Endothelial cell (in vitro differentiated cells): ENCODE results near the gene OR52N5. TPM values are rescaled to one million over a fixed set of nuclear protein-coding genes. Genes with fewer than 3 reads are reported as not detected.

Experiments
- DNase-seq: peaks from one replicate; pipeline ENCODE4 v3.0.0; 2021; ENCODE audit warnings: low spot score
- H3K27ac Mint-ChIP-seq: one replicate; pipeline ENCODE4 v1.8.0; 2021; ENCODE audit warnings: mixed read lengths, inconsistent platforms; ENCODE audit not compliant: unreplicated experiment
- H3K27me3 Mint-ChIP-seq: one replicate; pipeline ENCODE4 v1.8.0; 2021; ENCODE audit warnings: mild to moderate bottlenecking, moderate library complexity, mixed read lengths, inconsistent platforms; ENCODE audit not compliant: unreplicated experiment
- H3K36me3 Mint-ChIP-seq: one replicate; pipeline ENCODE4 v1.8.0; 2021; ENCODE audit warnings: mild to moderate bottlenecking, low read depth, mixed read lengths, inconsistent platforms; ENCODE audit not compliant: unreplicated experiment
- H3K4me1 Mint-ChIP-seq: one replicate; pipeline ENCODE4 v1.8.0; 2021; ENCODE audit warnings: mild to moderate bottlenecking, mixed read lengths, inconsistent platforms; ENCODE audit not compliant: unreplicated experiment
- H3K4me3 Mint-ChIP-seq: one replicate; pipeline ENCODE4 v1.8.0; 2021; ENCODE audit warnings: mild to moderate bottlenecking, mixed read lengths, inconsistent platforms; ENCODE audit not compliant: unreplicated experiment
- H3K9me3 Mint-ChIP-seq: one replicate; pipeline ENCODE4 v1.8.0; 2021; ENCODE audit warnings: mixed read lengths, inconsistent platforms; ENCODE audit not compliant: unreplicated experiment
- total RNA-seq: library from RNA; stranded (reverse); fragmentation: NEBNext Ultra II Directional; extraction: Animal tissue kit (Norgen Biotek cat#: 25700); gene quantifications from one replicate; pipeline ENCODE4 v1.2.1, GENCODE V29; 2021; ENCODE audit not compliant: unreplicated experiment
- TF ChIP-seq, protein P1 (sequence below): fragments of 200-600 bp; sonication (generic); IDR thresholded peaks from one replicate; pipeline ENCODE4 v1.5.0; 2021; ENCODE audit warnings: antibody characterized with exemption; ENCODE audit not compliant: unreplicated experiment

Gene OR52N5
- total RNA-seq, 1 donor from 2014 or later: 6.8 TPM

DNA sequence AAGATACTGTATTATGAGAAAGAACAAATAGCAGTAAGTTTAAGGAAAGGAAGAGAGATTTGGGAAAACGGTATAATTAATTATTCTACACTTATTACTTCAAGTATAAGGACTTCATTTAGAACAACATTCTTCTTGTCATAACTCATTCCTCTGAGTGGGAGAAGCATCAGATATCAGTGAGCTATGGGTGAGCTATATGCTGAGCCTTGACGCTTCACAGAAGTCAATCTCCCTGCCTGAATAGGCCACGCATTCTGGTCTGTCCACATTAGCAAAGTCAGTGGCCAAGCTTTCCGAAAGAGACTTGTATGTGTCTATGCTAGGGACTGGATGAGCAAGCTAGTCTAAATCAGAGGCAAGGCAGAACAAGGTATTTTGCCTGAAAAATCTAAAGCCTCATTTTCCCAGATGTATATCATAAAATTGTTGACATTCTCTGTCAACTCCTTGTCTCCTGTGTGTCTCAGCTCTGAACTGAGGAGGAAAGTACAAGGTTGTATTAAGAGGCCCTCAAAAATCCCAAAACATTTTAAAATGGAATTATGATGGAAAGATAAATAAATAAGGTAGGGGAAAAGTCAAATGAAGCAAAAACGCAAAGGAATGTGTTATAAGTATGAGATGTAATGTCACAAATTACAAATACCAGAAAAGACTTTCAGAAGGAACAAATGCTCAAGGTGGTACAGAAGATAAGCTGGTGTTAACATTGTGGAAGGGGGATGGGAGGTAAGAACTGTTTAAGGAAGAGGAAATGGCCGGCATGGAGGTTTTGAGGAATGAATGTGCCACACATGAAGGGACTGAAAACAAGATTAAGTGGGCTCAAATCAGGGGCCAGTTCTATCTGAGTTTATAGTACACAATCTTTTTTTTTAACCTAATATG lies 27.0 kb upstream of the OR52N5 start:
- H3K4me3 Mint-ChIP-seq: peak overlapping the region; percentile 49
- H3K27me3 Mint-ChIP-seq: peaks cover 13% of the 10 kb centered on the region
- H3K36me3 Mint-ChIP-seq: peaks cover 30% of the 10 kb centered on the region
- TF ChIP-seq, protein P1, sequence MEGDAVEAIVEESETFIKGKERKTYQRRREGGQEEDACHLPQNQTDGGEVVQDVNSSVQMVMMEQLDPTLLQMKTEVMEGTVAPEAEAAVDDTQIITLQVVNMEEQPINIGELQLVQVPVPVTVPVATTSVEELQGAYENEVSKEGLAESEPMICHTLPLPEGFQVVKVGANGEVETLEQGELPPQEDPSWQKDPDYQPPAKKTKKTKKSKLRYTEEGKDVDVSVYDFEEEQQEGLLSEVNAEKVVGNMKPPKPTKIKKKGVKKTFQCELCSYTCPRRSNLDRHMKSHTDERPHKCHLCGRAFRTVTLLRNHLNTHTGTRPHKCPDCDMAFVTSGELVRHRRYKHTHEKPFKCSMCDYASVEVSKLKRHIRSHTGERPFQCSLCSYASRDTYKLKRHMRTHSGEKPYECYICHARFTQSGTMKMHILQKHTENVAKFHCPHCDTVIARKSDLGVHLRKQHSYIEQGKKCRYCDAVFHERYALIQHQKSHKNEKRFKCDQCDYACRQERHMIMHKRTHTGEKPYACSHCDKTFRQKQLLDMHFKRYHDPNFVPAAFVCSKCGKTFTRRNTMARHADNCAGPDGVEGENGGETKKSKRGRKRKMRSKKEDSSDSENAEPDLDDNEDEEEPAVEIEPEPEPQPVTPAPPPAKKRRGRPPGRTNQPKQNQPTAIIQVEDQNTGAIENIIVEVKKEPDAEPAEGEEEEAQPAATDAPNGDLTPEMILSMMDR: no peak
- DNase-seq: peak; percentile 28
- H3K4me1 Mint-ChIP-seq: peaks cover 69% of the 10 kb centered on the region
- H3K9me3 Mint-ChIP-seq: peaks cover 7% of the 10 kb centered on the region
- peak overlapping the region; percentile 100 for H3K27ac Mint-ChIP-seq

DNA sequence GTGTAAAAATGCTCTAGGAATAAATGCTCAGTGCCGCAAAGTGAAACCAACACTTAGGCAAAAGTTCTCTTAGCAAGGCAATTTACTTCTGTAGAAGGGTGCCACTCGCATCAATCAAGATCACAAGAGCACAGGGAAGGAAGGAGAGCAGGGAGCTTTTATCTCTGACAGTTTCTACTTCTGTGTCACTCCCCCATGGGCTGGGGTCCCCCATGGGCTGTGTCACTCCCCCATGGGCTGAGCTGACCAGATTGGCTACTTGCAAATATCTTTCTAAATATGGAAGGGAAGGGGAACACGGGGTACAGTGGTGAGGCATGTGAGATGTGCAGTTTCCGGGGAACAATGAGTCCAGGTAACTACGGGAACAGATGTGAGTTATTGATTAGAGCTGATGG lies 26.0 kb upstream of the OR52N5 start:
- H3K27ac Mint-ChIP-seq: peak overlapping the region; percentile 100
- TF ChIP-seq, protein P1: no peak
- DNase-seq: peak; percentile 52
- H3K4me3 Mint-ChIP-seq: peak overlapping the region; percentile 96
- peaks cover 11% of the 10 kb centered on the region for H3K9me3 Mint-ChIP-seq
- H3K36me3 Mint-ChIP-seq: peaks cover 40% of the 10 kb centered on the region
- peaks cover 13% of the 10 kb centered on the region for H3K27me3 Mint-ChIP-seq
- H3K4me1 Mint-ChIP-seq: peaks cover 75% of the 10 kb centered on the region

DNA sequence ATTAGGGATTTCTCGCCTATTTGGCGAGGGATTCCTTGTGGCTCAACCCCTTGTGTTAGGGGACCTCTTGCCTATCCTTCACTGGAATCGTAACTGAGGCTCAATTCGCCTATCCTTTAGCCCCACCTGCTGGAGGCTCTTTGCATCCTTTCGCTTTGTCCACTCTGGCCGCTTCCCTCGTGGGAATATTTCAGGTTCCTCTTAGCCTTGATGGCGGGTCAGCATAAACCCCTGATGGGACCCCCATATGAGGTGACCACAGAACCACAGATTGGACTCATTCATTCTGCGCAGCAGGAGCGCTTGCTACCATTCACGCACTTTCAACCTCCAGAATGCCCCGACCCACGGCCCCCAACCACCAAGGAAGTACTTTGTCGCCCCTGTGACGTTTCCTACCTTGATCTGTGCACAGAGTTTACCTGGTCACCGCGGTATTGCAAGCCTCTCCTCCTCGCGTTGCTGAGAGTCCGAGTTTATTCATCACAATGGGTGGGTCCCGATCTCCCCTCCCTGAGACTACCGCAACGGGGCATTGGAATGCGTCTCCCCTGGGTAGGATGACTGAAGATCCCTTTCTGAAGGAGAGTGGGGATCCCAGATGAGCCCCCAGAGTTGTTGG lies 25.5 kb upstream of the OR52N5 start, which contains the start of gene OR52N2:
Gene OR52N2 (plus strand): TSS at position 425 of the 622 bp plus-strand sequence. CDS start 11,412 bp downstream, outside the sequence.
- peak within 1 kb of the TSS; percentile 100 for H3K27ac Mint-ChIP-seq
- peaks cover 45% of the 10 kb centered on the region for H3K36me3 Mint-ChIP-seq
- peaks cover 13% of the 10 kb centered on the region for H3K27me3 Mint-ChIP-seq
- peak; percentile 80 for DNase-seq
- H3K4me3 Mint-ChIP-seq: peak within 1 kb of the TSS; percentile 96
- TF ChIP-seq, protein P1: peak; percentile 56
- H3K9me3 Mint-ChIP-seq: peaks cover 13% of the 10 kb centered on the region
- peaks cover 72% of the 10 kb centered on the region for H3K4me1 Mint-ChIP-seq

DNA sequence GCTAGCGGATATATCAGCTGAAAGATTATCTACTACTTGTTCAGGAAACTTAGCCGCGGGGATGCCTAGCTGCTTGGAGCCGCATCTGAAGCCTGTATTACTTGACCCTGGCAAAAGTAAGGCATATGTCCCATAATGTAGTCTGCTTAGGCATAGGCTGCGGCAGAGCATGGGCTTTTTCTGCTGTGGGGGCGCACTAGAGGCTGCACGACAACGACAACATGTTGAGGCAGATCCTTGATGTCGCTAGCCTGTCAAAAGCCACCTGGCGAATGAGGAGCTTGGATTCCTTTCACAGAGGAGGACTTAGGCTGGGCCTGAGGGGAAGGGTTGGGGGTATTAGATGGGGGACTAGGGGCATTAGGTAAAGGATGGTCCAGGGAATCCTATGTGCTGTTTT lies 24.4 kb upstream of the OR52N5 start:
- H3K4me1 Mint-ChIP-seq: peaks cover 68% of the 10 kb centered on the region
- H3K9me3 Mint-ChIP-seq: peaks cover 15% of the 10 kb centered on the region
- peak overlapping the region; percentile 100 for H3K27ac Mint-ChIP-seq
- H3K4me3 Mint-ChIP-seq: peak overlapping the region; percentile 96
- TF ChIP-seq, protein P1: no peak
- H3K36me3 Mint-ChIP-seq: peaks cover 55% of the 10 kb centered on the region
- peaks cover 15% of the 10 kb centered on the region for H3K27me3 Mint-ChIP-seq
- no peak for DNase-seq
